NCI-H2227 (cell line): ENCODE measurements around the gene KCNH1.
A peak's percentile ranks its signal among the peaks of the same experiment; 100 is the strongest.

Source experiments
- DNase-seq: peaks from one replicate; lab custom pipeline; 2025; ENCODE audit not compliant: unreplicated experiment; lab: John Stamatoyannopoulos, UW

The KCNH1 gene

GRCh38 chr1:210883821-210884220 is 250.1 kb downstream of the KCNH1 start:
- no peak for DNase-seq

GRCh38 chr1:210882414-210883221 is 251.3 kb downstream of the KCNH1 start:
- no peak for DNase-seq

- DNase-seq, result no peak
These were observed 255.4 kb downstream of the KCNH1 start for GRCh38 chr1:210878564-210878963.

- no peak for DNase-seq
These were observed 257.7 kb downstream of the KCNH1 start for GRCh38 chr1:210876275-210876674.

GRCh38 chr1:210866532-210866931 is 267.4 kb downstream of the KCNH1 start:
- DNase-seq, result no peak

GRCh38 chr1:210857705-210858104 is 276.2 kb downstream of the KCNH1 start:
- DNase-seq, result no peak

GRCh38 chr1:210857146-210857663 is 276.7 kb downstream of the KCNH1 start:
- DNase-seq, result no peak

GRCh38 chr1:210855440-210855839 is 278.5 kb downstream of the KCNH1 start:
- no peak for DNase-seq

- DNase-seq, result no peak
These were observed 280.7 kb downstream of the KCNH1 start for GRCh38 chr1:210853276-210853675.

GRCh38 chr1:210850556-210850955 is 283.4 kb downstream of the KCNH1 start:
- no peak for DNase-seq

- no peak for DNase-seq
These were observed 285.5 kb downstream of the KCNH1 start for GRCh38 chr1:210848474-210848873.

GRCh38 chr1:210841926-210842625 is 291.9 kb downstream of the KCNH1 start:
- DNase-seq, result no peak

- peak; percentile 47 for DNase-seq
These were observed 303.6 kb downstream of the KCNH1 start for GRCh38 chr1:210830034-210831028.

- DNase-seq, result no peak
These were observed 304.9 kb downstream of the KCNH1 start for GRCh38 chr1:210828996-210829596.

- DNase-seq, result no peak
These were observed 306.5 kb downstream of the KCNH1 start for GRCh38 chr1:210827481-210827880.

GRCh38 chr1:210826686-210827085 is 307.3 kb downstream of the KCNH1 start:
- DNase-seq, result no peak

GRCh38 chr1:210822932-210823331 is 311.0 kb downstream of the KCNH1 start:
- DNase-seq, result no peak

- no peak for DNase-seq
These were observed 311.7 kb downstream of the KCNH1 start for GRCh38 chr1:210822241-210822640.

GRCh38 chr1:210821615-210822014 is 312.3 kb downstream of the KCNH1 start:
- no peak for DNase-seq

- DNase-seq, result no peak
These were observed 314.7 kb downstream of the KCNH1 start for GRCh38 chr1:210819266-210819665.
